ENCODE measurements around the gene PHLDB3. TPM values are rescaled to one million over a fixed set of nuclear protein-coding genes. Genes with fewer than 3 reads are reported as not detected.

The PHLDB3 gene
- total RNA-seq, 4 donors from 2014 or later, result 2.0 to 8.7 (median 3.9) TPM

DNA sequence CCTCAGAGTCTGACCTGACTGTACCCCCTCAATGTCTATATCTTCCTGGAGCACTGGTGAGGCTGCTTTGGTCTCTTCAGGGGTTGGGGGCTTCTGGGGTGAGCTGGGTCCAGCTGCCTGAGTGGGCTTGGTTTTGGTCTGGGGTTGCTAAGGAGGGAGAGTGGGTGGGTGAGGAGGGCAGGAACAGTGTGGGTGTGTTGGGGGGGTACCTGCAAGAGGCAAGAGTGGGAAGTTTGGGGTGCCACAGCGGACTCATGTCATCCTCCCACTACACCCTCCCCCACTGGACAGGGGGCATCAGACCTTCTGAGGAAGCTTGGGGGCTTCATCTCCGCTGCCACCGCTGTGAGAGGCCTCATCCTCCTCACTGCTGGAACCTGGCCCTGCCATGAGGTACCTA, 42.0 kb upstream of the PHLDB3 start:
- TF ChIP-seq CTCF (IDR thresholded peaks at IDR 0.05), result no peak
- ATAC-seq (ENCODE audit: low FRiP score) (peak; percentile 13), DNase-seq (ENCODE audit: low spot score) (no peak)

GRCh38 chr19:43545981-43546380, 41.4 kb upstream of the PHLDB3 start:
- ATAC-seq (ENCODE audit: low FRiP score) (no peak), DNase-seq (ENCODE audit: low spot score) (no peak)
- TF ChIP-seq CTCF (IDR thresholded peaks at IDR 0.05), result no peak

DNA sequence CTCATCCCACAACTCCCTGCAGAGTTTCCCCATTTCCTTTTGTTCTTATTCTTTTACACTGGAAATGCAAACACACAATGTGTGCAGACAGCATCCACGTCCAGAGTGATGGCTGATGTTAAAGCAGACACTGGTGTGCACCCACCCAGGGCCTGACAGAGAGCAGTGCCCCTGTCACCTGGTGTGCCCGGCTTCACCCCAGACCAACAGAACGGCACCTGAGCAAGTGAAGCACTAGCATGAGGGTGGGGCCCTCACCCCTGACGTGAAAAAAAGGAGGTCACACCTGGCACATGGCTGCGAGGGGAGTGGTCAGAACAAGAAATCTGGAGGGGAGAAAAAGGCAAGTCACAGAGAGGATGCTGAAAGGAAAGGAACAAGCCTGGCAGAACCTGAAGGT, 40.7 kb upstream of the PHLDB3 start:
- no peak for TF ChIP-seq CTCF (IDR thresholded peaks at IDR 0.05)
- DNase-seq (ENCODE audit: low spot score) (no peak), ATAC-seq (ENCODE audit: low FRiP score) (no peak)

DNA sequence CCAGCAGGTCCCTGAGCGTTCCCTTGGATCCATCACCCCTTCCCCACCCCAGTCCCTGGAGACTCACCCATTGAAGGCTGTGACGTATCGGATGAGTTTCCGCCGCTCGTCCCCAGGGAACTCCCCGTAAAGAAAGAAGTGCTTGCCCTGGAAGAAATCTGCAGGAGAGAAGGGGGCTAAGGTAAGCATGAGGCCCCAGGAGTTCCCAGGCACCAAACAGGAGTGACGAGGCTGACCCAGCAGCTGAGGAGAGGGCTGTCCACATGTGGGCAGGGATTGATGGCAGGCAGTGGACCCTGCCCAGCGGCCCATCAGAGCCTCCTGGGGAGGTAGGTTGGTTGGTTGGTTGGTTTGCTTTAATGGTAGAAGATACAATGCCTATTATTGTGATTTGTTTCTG, 39.5 kb upstream of the PHLDB3 start:
- DNase-seq (ENCODE audit: low spot score) (no peak), ATAC-seq (ENCODE audit: low FRiP score) (no peak)
- no peak for TF ChIP-seq CTCF (IDR thresholded peaks at IDR 0.05)

DNA sequence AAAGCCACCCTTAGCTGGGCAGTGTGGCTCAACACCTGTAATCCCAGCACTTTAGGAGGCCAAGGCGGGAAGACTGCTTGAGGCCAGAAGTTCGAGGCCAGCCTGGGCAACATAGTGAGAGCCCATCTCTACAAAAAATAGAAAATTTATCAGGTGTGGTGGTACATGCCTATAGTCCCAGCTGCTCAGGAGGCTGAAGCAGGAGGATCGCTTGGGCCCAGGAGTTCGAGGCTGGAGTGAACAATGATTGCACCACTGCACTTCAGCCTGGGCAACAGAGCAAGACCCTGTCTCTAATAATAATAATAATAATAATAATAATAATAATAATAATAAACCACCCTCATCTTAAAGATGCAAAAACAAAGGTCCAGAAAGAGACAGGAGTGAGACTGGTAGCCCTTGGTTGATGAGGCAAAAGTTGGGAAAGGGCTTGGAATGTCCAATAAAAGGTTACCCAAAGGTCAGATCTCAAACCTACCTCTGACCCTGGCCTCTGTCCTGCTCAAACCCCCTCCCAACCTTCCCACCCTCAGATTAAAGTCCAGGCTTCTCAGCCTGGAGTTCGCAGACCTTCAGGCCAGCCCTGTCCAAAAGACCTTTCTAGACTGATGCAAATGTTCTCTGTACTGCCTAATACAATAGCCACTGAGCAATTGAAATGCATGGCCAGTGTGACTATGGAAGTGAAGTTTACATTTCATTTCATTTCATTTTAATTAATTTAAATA, 37.5 kb upstream of the PHLDB3 start:
- TF ChIP-seq CTCF (IDR thresholded peaks at IDR 0.05), result no peak
- DNase-seq (ENCODE audit: low spot score), result no peak
- no peak for ATAC-seq (ENCODE audit: low FRiP score)

- no peak for ATAC-seq (ENCODE audit: low FRiP score)
- no peak for TF ChIP-seq CTCF (IDR thresholded peaks at IDR 0.05)
- no peak for DNase-seq (ENCODE audit: low spot score)
Observed at GRCh38 chr19:43540381-43540780, 35.8 kb upstream of the PHLDB3 start.

DNA sequence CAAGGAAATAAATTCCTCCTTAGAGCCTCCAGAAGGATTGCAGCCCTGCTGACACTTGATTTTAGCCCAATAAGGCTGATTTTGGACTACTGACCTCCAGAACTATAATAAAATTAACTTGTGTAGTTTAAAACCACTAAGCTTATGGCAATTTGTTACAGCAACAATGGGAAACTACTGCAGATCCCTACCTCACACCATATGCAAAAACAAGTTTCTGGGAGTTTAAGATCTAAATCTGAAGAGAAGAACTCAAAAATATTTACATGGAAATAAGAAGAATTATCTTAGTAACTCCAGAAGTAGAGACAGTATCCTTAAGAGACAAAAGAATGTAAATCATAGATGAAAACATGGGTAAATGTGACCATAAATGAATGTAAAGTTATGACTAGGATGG, 34.4 kb upstream of the PHLDB3 start:
- no peak for ATAC-seq (ENCODE audit: low FRiP score)
- no peak for TF ChIP-seq CTCF (IDR thresholded peaks at IDR 0.05)
- no peak for DNase-seq (ENCODE audit: low spot score)
